ENCODE data around the gene UQCC2.

Gene UQCC2

DNA sequence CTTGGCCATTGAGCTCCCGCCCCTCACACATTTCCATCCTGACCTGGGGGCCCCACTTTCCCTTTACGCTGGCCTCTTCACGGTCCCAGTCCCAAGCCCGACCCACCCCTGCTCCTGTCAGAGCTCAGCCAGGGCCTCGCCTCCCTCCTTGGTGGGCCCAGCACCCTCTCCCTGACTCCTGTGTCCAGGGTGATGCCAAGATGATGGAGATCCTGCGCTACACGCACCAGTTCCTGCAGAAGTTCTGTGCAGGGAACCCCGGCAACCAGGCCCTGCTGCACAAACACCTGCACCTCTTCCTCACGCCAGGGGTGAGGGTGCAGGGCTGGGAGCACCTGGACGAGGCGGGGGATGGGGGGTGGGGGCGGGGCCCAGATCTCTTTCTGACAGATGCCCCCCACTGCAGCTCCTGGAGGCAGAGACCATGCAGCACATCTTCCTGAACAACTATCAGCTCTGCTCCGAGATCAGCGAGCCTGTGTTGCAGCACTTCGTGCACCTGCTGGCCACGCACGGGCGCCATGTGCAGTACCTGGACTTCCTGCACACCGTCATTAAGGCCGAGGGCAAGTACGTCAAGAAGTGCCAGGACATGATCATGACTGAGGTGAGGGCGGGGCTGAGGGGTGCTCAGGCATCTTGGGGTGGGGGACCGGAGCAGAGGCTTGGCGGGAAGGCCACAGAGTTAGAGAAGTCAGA is 33.1 kb downstream of the UQCC2 start:
- in situ Hi-C loops (cut with MboI; ENCODE audit: low sequenced_read_pairs): no loop called here

DNA sequence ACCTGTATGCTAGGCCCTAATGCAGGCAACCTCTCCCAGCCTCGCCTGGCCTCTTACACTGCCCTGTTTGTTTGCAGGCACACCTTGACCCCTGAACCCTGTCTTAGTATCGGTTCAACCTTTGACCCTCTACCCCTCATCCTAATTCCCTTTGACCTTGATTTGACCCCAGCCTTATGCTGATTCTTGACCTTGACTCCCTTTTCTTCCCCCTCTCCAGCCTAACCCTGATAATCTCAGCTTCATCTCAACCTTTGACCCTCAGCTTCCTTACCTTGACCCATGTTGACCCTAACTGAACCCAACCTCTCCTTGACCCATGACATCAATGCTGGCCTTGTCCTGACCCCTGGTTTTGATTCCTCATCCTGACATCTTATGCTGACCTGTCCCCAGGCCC is 33.8 kb downstream of the UQCC2 start:
- in situ Hi-C loops (cut with MboI; ENCODE audit: low sequenced_read_pairs): no loop called here

DNA sequence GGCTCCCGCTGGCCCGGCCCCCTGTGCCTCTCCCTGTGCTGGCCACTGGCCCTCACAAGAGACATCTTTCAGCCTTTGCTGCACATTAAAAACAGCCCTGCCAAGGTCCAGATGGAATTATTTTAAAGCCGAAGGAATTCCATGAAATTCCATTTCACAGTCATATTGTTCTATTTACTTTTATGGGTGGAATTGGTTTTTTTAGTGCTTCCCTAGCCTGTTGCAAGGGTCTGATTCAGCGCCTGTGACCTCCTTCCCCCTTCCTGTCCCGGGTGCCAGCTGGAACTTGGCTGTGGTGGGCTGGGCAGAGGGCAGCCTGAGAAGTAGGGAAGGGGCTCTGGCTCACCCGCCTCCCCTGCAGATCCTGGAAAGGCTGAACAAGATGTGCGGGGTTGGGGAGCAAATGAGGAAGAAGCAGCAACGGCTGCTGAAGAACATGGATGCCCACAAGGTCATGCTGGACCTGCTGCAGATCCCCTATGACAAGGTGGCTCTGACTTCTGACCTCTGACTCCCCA is 34.3 kb downstream of the UQCC2 start:
- in situ Hi-C loops (cut with MboI; ENCODE audit: low sequenced_read_pairs): no loop called here

DNA sequence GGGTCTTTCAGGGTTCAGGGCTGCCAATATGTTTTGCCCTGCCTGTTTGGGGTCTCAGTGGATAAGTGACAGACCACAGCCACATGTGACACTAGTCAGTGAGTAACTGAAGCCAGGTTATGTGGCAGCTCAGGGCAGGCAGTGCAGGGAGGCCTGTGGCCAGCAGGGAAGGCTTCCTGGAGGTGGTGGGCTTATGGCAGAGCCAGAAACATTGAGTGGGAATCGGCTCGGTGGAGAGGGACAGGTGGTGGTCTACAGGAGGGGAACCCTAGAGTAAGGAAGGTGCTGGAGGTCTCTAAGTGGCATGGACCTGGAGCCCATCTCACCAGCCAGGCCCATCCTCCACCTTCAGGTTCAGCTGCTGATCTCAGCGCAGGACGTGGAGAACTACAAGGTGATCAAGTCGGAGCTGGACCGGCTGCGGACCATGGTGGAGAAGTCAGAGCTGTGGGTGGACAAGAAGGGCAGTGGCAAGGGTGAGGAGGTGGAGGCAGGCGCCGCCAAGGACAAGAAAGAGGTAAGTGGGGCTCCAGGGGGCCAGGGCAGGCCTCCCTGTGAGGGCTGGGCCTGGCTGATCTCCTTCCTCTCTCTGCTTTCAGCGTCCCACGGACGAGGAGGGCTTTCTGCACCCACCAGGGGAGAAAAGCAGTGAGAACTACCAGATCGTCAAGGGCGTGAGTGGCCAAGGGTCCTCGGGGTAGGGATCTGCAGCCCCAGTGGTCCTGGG is 34.9 kb downstream of the UQCC2 start:
- in situ Hi-C loops (cut with MboI; ENCODE audit: low sequenced_read_pairs): no loop called here

DNA sequence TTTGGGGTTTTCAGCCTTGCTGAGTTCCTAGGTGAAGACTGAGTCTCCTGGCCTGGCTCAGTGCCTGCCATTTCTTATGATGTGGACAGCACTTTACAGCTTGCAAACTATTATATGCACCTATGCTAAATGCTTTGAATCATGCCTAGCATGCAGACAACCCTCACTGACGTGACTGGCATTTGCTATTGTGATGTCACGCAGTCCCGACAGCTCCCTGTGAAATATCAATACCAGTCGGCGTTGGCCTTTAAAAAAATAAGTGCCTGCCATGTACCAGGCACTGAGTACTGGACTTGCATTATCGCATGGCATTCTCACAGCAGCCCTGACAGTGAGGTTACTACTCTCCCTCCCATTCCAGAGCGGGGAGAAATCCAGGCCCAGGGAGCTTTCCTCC is 35.5 kb downstream of the UQCC2 start:
- in situ Hi-C loops (cut with MboI; ENCODE audit: low sequenced_read_pairs): no loop called here

DNA sequence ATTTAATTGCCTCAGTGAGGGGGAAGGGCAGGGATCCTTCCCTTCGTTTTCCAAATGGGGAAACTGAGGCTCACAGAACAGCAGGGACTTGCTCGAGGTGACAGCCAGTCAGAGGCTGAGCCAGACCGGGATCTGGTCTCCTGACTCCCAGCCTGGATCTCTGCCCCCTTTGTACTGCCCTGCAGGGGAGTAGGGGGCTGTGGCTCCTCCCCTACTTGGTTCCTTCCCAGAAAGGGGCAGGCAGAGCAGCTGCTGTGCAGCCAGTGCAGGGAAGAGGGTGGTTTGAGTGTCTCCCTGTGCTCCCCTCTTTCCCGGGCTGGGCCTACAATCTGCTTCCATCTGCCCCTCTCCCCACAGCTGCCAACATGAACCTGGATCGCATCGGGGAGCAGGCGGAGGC is 37.6 kb downstream of the UQCC2 start:
- in situ Hi-C loops (cut with MboI; ENCODE audit: low sequenced_read_pairs): no loop called here

DNA sequence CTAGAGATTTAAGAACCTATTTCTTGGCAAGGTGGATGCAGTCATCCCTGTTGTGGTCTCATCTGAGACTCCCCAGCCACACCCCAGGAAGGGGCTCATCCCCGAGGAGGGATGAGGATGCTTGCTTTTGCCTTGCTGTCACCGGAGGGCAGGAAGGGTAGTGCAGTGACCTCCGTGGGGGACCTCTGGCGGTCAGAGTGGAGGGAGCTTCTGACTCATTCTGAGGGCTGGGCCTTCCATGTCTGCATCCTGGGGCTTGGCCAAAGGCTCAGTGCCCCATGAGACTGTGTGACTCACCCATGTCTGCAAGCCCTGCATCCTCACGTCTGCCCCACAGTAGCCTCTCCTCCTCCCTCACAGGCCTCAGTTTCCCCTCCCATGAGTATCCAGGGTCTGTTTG is 38.7 kb downstream of the UQCC2 start:
- in situ Hi-C loops (cut with MboI; ENCODE audit: low sequenced_read_pairs): no loop called here

DNA sequence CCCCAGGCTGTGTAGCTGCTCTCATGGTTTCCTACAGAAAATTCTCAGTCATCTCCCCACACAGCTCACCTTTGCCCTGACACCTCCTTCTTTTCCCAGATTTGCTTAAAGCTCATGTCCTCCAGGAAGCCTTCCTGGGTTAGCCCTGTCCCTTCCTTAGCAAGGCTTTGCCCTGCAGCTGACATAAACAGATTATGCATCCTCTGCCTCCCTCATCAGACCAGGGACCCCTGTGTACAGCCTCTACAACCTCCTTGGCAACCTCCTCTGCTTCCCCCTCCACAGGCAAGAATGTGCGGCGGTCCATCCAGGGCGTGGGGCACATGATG is 39.8 kb downstream of the UQCC2 start:
- in situ Hi-C loops (cut with MboI; ENCODE audit: low sequenced_read_pairs): no loop called here

DNA sequence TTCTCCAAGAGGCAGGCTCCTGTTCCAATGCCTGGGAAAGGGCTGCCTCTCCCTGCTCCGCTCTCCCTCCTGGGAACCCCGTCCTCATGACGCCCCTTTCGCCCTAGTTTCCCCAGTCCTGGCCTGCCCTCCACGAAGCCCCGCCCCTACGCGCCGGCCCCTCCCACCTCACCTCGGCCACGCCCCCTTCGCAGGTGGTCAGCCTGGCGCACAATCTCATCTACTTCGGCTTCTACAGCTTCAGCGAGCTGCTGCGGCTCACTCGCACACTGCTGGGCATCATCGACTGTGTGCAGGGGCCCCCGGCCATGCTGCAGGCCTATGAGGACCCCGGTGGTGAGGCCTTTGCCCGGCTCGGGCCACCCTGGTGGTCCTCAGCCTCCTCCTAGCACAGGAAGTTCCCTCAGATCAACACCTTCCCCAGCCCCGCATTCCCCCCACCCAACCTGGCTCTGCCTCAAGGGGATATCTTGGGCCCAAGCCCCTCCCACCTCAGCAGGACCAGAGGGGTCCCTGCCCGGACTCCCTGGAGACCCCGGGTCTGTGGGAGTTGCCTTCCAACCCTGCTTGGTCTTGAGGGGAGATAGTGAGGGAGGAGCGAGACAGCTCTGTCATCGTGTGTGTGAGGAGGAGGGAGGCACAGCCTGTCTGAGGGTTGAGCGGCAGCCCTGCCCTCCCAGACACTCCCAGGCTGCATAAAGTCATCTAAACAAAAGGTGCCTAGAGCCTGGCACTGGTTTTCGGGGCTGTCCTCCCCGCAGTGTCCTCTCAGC is 40.3 kb downstream of the UQCC2 start:
- in situ Hi-C loops (cut with MboI; ENCODE audit: low sequenced_read_pairs): no loop called here

DNA sequence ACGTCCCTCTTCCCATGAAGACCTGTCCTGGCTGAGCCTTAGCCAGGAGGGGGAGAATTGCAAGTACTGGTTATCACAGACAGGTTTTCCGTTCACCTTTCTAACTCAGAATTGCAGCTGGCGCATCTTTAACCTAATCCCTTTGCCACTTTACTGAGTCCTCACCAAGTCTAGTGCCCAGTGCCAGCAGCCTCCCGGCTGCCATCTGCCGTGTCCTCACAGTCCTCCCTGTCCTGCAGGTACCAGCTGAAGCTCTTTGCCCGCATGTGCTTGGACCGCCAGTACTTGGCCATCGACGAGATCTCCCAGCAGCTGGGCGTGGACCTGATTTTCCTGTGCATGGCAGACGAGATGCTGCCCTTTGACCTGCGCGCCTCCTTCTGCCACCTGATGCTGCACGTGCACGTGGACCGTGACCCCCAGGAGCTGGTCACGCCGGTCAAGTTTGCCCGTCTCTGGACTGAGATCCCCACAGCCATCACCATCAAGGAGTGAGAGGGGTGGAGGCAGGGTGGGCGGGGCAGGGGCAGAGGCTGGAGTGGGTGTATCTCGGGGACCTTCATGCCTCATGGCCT is 41.3 kb downstream of the UQCC2 start:
- in situ Hi-C loops (cut with MboI; ENCODE audit: low sequenced_read_pairs): no loop called here

DNA sequence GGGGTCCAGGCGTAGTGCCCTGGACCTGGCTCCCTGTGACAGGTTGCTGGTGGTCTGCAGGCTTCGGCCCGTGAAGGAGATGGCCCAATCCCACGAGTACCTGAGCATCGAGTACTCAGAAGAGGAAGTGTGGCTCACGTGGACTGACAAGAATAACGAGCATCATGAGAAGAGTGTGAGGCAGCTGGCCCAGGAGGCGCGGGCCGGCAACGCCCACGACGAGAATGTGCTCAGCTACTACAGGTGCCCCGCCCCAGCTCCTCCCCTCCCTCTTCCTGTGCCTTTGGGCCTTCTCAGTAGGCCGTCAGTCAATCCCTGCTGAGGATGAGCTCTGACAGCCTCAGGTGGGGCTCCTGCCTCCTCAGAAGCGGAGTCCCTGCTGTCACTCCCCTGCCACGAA is 42.6 kb downstream of the UQCC2 start:
- in situ Hi-C loops (cut with MboI; ENCODE audit: low sequenced_read_pairs): no loop called here

DNA sequence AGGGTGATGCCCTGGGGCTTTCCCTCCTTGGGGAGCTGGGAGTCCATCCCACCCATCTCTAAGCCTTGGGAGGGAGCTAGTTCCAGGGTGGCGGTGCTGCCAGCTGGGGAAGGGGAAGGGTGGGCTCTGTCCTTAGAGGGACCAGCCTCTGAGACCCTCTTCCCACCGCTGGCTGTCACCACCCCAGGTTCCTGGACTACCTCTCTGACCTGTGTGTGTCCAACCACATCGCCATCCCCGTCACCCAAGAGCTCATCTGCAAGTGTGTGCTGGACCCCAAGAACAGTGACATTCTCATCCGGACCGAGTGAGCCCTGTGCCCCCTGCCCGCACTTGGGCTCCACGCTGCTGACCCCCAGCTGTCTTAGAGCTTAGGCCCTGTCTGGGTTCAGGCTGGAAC is 43.2 kb downstream of the UQCC2 start:
- in situ Hi-C loops (cut with MboI; ENCODE audit: low sequenced_read_pairs): no loop called here

DNA sequence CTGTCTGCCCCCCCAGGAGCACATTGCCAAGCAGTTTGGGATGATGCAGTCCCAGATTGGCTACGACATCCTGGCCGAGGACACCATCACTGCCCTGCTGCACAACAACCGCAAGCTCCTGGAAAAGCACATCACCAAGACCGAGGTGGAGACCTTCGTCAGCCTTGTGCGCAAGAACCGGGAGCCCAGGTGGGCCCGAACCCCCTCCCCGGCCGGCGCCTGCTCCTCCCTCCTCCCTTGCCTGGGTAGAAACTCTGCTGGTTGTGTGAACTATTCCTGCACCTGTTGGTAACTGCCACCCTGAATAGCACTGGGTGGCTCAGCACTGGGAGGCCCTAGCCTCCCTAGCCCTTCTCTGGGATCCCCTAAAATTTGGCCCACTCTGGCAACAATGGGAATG is 43.7 kb downstream of the UQCC2 start:
- in situ Hi-C loops (cut with MboI; ENCODE audit: low sequenced_read_pairs): no loop called here

DNA sequence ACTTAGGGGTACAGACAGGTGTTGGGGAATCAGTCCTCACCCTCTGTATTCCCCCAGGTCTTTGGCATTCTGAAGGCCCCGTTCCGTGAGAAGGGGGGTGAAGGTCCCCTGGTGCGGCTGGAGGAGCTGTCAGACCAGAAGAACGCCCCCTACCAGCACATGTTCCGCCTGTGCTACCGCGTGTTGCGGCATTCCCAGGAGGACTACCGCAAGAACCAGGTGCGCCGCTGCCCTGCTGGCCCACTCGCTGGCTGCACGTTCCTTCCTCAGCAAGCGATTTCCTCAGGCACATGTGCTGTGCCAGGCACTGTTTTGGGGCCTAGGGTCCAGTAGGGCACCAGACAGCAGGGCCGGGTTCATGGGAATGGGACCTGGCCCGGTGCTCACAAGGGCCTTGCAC is 44.4 kb downstream of the UQCC2 start:
- in situ Hi-C loops (cut with MboI; ENCODE audit: low sequenced_read_pairs): no loop called here

DNA sequence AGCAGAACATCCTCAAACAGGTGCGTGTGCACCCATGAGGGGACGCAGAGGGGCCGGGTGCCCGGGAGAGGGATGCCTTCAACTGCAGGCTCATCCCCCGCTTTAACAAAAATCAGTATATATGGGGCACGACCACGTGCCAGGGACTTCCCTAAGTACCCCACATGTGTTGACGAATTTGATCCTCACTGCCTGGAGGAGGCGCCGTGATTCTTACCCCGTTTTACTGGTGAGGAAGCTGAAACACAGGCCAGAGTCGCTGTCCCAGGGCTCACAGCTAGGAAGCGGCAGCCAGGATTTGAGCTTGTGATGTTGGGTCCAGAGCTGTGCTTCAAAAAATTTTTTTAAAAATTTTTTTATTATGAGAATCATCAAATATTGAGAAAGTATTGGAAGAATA is 45.5 kb downstream of the UQCC2 start:
- in situ Hi-C loops (cut with MboI; ENCODE audit: low sequenced_read_pairs): no loop called here

DNA sequence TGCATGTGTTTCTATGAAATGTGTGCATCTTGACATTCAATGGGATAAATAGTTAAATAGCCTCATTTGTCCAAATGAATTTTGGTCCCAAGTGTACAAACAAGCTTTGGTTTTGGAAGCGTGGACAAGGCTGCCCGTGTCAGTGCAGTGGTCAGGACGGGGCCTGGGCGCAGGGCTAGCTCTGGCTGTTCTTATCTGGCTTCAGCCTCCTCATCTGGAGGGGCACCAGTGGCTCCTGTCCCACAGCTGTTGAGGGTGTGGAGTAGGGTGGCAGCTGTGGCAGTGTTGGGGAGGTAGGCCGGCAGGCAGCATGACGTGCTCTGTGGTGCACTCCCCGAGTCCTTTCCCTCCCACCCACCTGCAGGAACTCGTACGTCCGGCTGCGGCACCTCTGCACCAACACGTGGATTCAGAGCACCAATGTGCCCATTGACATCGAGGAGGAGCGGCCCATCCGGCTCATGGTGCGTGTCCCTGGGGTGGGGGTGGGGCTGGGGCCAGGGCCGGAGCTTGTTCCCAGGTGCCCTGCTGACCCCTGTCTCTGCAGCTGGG is 46.9 kb downstream of the UQCC2 start:
- in situ Hi-C loops (cut with MboI; ENCODE audit: low sequenced_read_pairs): no loop called here

DNA sequence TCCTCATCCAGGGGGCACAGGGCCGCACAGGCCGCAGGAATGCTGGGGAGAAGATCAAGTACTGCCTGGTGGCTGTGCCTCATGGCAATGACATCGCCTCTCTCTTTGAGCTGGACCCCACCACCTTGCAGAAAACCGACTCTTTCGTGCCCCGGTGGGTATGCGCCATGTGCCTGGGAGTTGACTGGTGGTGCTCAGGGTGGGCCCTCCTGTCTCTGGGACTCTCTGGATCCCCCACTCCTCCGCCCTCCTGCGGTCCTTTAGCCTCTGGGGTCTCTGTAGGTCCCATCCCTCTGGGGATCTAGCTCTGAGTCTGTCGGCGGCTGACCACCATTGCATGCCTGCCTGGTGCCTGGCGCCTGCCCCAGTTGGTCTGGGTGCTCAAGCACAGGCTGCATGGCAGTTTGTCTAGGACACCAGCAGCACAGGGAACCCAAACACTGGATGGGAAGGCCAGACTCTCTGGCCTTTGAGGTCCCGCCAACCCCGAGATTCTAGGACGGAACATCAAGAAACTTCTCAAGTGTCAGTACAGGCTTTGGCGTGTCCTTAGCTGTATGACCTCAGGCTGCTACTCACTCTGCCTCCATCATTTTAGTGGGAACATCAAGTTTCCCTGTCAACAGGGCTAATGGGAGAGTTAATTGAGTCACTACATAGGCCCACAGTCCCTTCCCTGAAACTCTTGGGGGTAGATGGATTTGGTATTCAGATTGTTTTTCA is 47.6 kb downstream of the UQCC2 start:
- in situ Hi-C loops (cut with MboI; ENCODE audit: low sequenced_read_pairs): no loop called here

DNA sequence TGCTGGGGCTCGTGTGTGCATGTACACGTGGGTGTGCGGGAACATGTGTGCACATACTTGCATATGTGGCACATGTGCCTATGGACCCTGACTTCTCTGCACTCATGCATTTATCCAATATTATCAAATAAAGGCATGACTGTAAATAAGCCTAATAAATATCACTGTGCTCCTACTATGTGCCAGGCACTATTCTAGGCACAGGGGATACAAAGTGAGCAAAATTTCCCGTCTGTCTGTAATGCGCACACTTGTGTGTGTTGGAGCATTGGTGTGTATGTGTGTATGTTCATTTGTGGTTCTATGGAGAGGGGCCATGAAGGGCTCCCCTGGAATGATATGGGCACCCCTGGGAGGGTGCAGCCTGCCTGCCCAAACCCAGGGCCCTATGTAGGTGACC is 48.5 kb downstream of the UQCC2 start:
- in situ Hi-C loops (cut with MboI; ENCODE audit: low sequenced_read_pairs): no loop called here

DNA sequence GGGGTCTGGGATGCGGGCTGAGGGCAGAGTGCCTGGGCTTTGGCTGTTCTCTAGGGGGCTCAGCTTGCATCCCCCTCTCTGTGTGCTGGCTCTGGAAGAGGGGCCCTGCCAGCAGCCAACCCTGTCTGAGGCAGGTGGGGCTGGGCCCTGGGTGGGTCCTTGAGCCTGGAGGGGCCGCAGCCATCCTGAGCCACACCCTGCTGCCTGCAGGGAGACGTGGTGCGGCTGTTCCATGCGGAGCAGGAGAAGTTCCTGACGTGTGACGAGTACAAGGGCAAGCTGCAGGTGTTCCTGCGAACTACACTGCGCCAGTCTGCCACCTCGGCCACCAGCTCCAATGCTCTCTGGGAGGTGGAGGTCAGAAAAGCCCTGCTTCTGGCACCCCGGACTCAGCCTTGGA is 49.2 kb downstream of the UQCC2 start:
- in situ Hi-C loops (cut with MboI; ENCODE audit: low sequenced_read_pairs): no loop called here

DNA sequence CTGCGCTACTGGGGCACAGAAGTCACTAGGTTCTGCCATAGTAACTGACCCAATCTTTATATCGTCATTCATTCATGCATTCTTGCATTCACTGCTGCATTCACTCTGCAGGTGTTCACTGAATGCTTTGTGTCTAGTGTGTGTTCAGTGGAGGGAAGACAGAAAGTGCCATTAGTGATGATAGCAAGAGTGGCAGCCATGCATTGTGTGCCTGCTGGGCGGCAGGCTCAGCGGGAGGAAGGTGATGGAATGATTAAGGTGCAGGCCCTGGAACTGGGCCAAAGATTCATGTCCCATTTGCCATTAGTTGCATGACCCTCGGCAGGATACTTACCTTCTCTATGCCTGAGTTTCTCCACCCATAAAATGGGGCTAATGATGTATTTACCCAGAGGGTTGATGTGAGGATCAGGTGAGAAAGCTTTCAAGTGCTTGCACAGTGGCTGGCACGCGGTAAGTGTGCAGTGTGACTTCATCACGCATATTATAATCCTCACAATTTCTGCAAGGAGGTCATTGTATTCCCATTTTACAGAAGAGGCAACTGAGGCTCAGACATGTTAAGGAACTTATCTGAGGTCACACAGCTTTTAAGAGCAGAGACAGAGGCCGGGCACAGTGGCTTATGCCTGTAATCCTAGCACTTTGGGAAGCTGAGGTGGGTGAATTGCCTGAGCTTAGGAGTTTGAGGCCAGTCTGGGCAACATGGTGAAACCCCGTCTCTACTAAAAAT is 50.2 kb downstream of the UQCC2 start:
- in situ Hi-C loops (cut with MboI; ENCODE audit: low sequenced_read_pairs): no loop called here
